ENCODE results near the gene BPIFB2. TPM values are rescaled to one million over a fixed set of nuclear protein-coding genes. Genes with fewer than 3 reads are reported as not detected.

Gene BPIFB2
- total RNA-seq, 1 donor from 2014 or later, result not detected

GRCh38 chr20:32966881-32967781, 40.4 kb upstream of the BPIFB2 start:
- no peaks in the 10 kb centered on the region for H3K4me1 Mint-ChIP-seq (ENCODE audit: low read depth, unreplicated experiment)
- H3K27ac Mint-ChIP-seq (ENCODE audit: unreplicated experiment), result no peak overlapping the region
- no peak for DNase-seq (ENCODE audit: low read depth)
- Histone ChIP-seq H3K4me3 (ENCODE audit: insufficient read depth, low read depth, low read length) (no peak overlapping the region), H3K79me2 (ENCODE audit: insufficient read depth, low read length) (no peaks in the 10 kb centered on the region), H3K27me3 (ENCODE audit: insufficient read depth, low read length) (no peaks in the 10 kb centered on the region), H3K4me1 (ENCODE audit: insufficient read depth, low read length) (peaks cover 3% of the 10 kb centered on the region), H3K9me3 (ENCODE audit: insufficient read depth, low read depth, low read length) (no peaks in the 10 kb centered on the region), H3K27ac (ENCODE audit: low read depth, low read length) (no peak overlapping the region), H3K36me3 (ENCODE audit: insufficient read depth, low read length) (no peaks in the 10 kb centered on the region), H3K9ac (ENCODE audit: low read length) (no peak overlapping the region), H2AFZ (ENCODE audit: low read depth, low read length) (no peak overlapping the region), H4K20me1 (ENCODE audit: insufficient read depth, low read length) (no peaks in the 10 kb centered on the region), H3K4me2 (ENCODE audit: low read length) (no peak overlapping the region)
- H3K27me3 Mint-ChIP-seq (ENCODE audit: low read depth, unreplicated experiment), result peaks cover 25% of the 10 kb centered on the region
- no peak overlapping the region for H3K4me3 Mint-ChIP-seq (ENCODE audit: unreplicated experiment)
- TF ChIP-seq EZH2 (IDR thresholded peaks at IDR 0.05; ENCODE audit: insufficient read depth, low read length), result no peak
- TF ChIP-seq CTCF (IDR thresholded peaks at IDR 0.05; ENCODE audit: insufficient read depth, low read depth, low read length), result no peak
- H3K36me3 Mint-ChIP-seq (ENCODE audit: low read depth, unreplicated experiment), result no peaks in the 10 kb centered on the region
- peaks cover 2% of the 10 kb centered on the region for H3K9me3 Mint-ChIP-seq (ENCODE audit: unreplicated experiment)
- no peak for FAIRE-seq

- H3K9ac ChIP-seq (ENCODE audit: low read length), result no peak overlapping the region
- H3K4me3 ChIP-seq (ENCODE audit: insufficient read depth, low read depth, low read length), result no peak overlapping the region
- no peaks in the 10 kb centered on the region for H3K4me1 Mint-ChIP-seq (ENCODE audit: low read depth, unreplicated experiment)
- no peak overlapping the region for H2AFZ ChIP-seq (ENCODE audit: low read depth, low read length)
- H3K4me1 ChIP-seq (ENCODE audit: insufficient read depth, low read length), result peaks cover 3% of the 10 kb centered on the region
- no peaks in the 10 kb centered on the region for H4K20me1 ChIP-seq (ENCODE audit: insufficient read depth, low read length)
- H3K27me3 Mint-ChIP-seq (ENCODE audit: low read depth, unreplicated experiment), result peaks cover 22% of the 10 kb centered on the region
- H3K4me2 ChIP-seq (ENCODE audit: low read length), result no peak overlapping the region
- peaks cover 2% of the 10 kb centered on the region for H3K9me3 Mint-ChIP-seq (ENCODE audit: unreplicated experiment)
- no peaks in the 10 kb centered on the region for H3K79me2 ChIP-seq (ENCODE audit: insufficient read depth, low read length)
- no peak for FAIRE-seq
- peaks cover under 1% of the 10 kb centered on the region for H3K36me3 Mint-ChIP-seq (ENCODE audit: low read depth, unreplicated experiment)
- TF ChIP-seq CTCF (IDR thresholded peaks at IDR 0.05; ENCODE audit: insufficient read depth, low read depth, low read length) (no peak), EZH2 (IDR thresholded peaks at IDR 0.05; ENCODE audit: insufficient read depth, low read length) (no peak)
- no peak overlapping the region for H3K27ac Mint-ChIP-seq (ENCODE audit: unreplicated experiment)
- no peaks in the 10 kb centered on the region for H3K9me3 ChIP-seq (ENCODE audit: insufficient read depth, low read depth, low read length)
- H3K36me3 ChIP-seq (ENCODE audit: insufficient read depth, low read length), result no peaks in the 10 kb centered on the region
- H3K27ac ChIP-seq (ENCODE audit: low read depth, low read length), result no peak overlapping the region
- DNase-seq (ENCODE audit: low read depth), result no peak
- no peak overlapping the region for H3K4me3 Mint-ChIP-seq (ENCODE audit: unreplicated experiment)
- no peaks in the 10 kb centered on the region for H3K27me3 ChIP-seq (ENCODE audit: insufficient read depth, low read length)
Measured at GRCh38 chr20:32967961-32968457, 39.5 kb upstream of the BPIFB2 start.

Measured in astrocyte (in vitro differentiated cells and primary cell).